Endothelial cell of umbilical vein (primary cell): Measurements from ENCODE around the gene CCDC88B. TPM values are rescaled to one million over a fixed set of nuclear protein-coding genes. Genes with fewer than 3 reads are reported as not detected.

ENCODE experiments used
- BruUV-seq: library from RNA; stranded (reverse); fragments of 400-500 nt; replicated peaks from 2 replicates; lab custom pipeline; 2021; lab: Mats Ljungman, UMichigan
- CTCF ChIA-PET: fragments of 300-600, 350-600 bp; sonication (Branson Sonifier 250); formaldehyde crosslinking; loops from one replicate; lab custom pipeline; 2021; ENCODE audit warnings: antibody characterized with exemption, inconsistent platforms; lab: Charles Lee
- POLR2A ChIA-PET: fragments of 300-600, 350-600 bp; sonication (Branson Sonifier 250); formaldehyde crosslinking; loops from one replicate; lab custom pipeline; 2021; ENCODE audit warnings: antibody characterized with exemption, inconsistent platforms; lab: Charles Lee
- DNase-seq: peaks from one replicate; pipeline ENCODE4 v3.0.0-alpha.2; 2011; ENCODE audit warnings: low read depth, low spot score
- FAIRE-seq: peaks from 2 replicates; lab custom pipeline; 2011; peaks lifted over from hg19 to GRCh38; lab: Jason Lieb, UNC
- H2AFZ ChIP-seq: 2 replicates; pipeline ENCODE4 v1.6.0; 2012; ENCODE audit warnings: low read depth, low read length, control low read depth, inconsistent platforms
- H3K27ac ChIP-seq: 2 replicates; pipeline ENCODE4 v1.5.1; 2011; ENCODE audit warnings: low read depth, mild to moderate bottlenecking, control low read depth, low read length, moderate library complexity; ENCODE audit not compliant: insufficient read depth
- H3K27me3 ChIP-seq, 2 experiments: 2 replicates each; pipeline versions ENCODE4 v1.6.0 to v1.6.1; 2011; ENCODE audit warnings: low read length in 2 of 2, mixed read lengths in 1 of 2; ENCODE audit not compliant: control insufficient read depth in 2 of 2, insufficient read depth in 2 of 2
- H3K36me3 ChIP-seq, 2 experiments: 2 replicates in 1 of 2; 3 replicates in 1 of 2; pipeline ENCODE4 v1.5.1; 2011; ENCODE audit warnings: low read length in 2 of 2, mild to moderate bottlenecking in 1 of 2, moderate library complexity in 1 of 2; ENCODE audit not compliant: control insufficient read depth in 2 of 2, insufficient read depth in 2 of 2; ENCODE audit errors: extremely low read depth in 1 of 2
- H3K4me1 ChIP-seq: 3 replicates; pipeline ENCODE4 v1.5.1; 2011; ENCODE audit warnings: mild to moderate bottlenecking, low read length; ENCODE audit not compliant: control insufficient read depth, insufficient read depth; ENCODE audit errors: extremely low read depth
- H3K4me2 ChIP-seq: 2 replicates; pipeline ENCODE4 v1.6.1; 2011; ENCODE audit warnings: low read length, control low read depth, mixed read lengths; ENCODE audit not compliant: insufficient read depth
- H3K4me3 ChIP-seq, 3 experiments: fragments of 200-600 bp in 1 of 3; sonication (generic), shearing (Covaris generic) in 1 of 3; replicated peaks in 1 of 3; 2 replicates each; pipeline ENCODE4 v1.5.1; 2011 to 2016; ENCODE audit warnings: control low read depth in 3 of 3, low read length in 3 of 3, mild to moderate bottlenecking in 2 of 3, inconsistent platforms in 1 of 3, low read depth in 1 of 3, moderate library complexity in 1 of 3; ENCODE audit not compliant: insufficient read depth in 1 of 3
- H3K79me2 ChIP-seq: 2 replicates; pipeline ENCODE4 v1.6.0; 2012; ENCODE audit warnings: low read length, inconsistent platforms; ENCODE audit not compliant: control insufficient read depth, insufficient read depth
- H3K9ac ChIP-seq: replicated peaks from 2 replicates; pipeline ENCODE3; 2011; ENCODE audit warnings: low read length, control low read depth; ENCODE audit not compliant: insufficient read depth; ENCODE audit errors: extremely low read depth
- H3K9me1 ChIP-seq: replicated peaks from 3 replicates; pipeline ENCODE4 v1.6.0; 2011; ENCODE audit warnings: mild to moderate bottlenecking, low read length; ENCODE audit not compliant: control insufficient read depth, insufficient read depth; ENCODE audit errors: extremely low read depth
- H3K9me3 ChIP-seq: replicated peaks from 2 replicates; pipeline ENCODE4 v1.5.1; 2012; ENCODE audit warnings: low read length, inconsistent platforms; ENCODE audit not compliant: control insufficient read depth, insufficient read depth
- H4K20me1 ChIP-seq: replicated peaks from 2 replicates; pipeline ENCODE3; 2011; ENCODE audit warnings: mild to moderate bottlenecking, low read length; ENCODE audit not compliant: control insufficient read depth, insufficient read depth; ENCODE audit errors: extremely low read depth
- FOS ChIP-seq: IDR thresholded peaks from 2 replicates; pipeline ENCODE4 v1.6.1; 2011; ENCODE audit warnings: mild to moderate bottlenecking, low read length, moderate library complexity, borderline replicate concordance; ENCODE audit not compliant: insufficient read depth
- JUN ChIP-seq: IDR thresholded peaks from 2 replicates; pipeline ENCODE4 v1.6.1; 2011; ENCODE audit warnings: borderline replicate concordance, low read depth; ENCODE audit not compliant: insufficient read length, insufficient read depth
- MYC ChIP-seq: IDR thresholded peaks from one replicate; pipeline ENCODE4 v1.6.1; 2011; ENCODE audit warnings: mild to moderate bottlenecking, low read depth, low read length
- POLR2AphosphoS5 ChIP-seq: IDR thresholded peaks from 2 replicates; pipeline ENCODE4 v1.6.1; 2012; ENCODE audit warnings: low read depth, mild to moderate bottlenecking, control low read depth, low read length, moderate library complexity; ENCODE audit not compliant: insufficient read depth
- dilution Hi-C: fragments of 300-500 bp; cut with MboI; formaldehyde crosslinking; loops from one replicate; pipeline ENCODE4 v1.15.0; 2019; ENCODE audit warnings: low sequenced_read_pairs; ENCODE audit not compliant: extremely low pct_ligation_motif_present
- intact Hi-C: fragments of 100-400 bp; cut with micrococcal nuclease; formaldehyde crosslinking; loops from one replicate; pipeline ENCODE4 v1.10.0; 2022
- polyA plus RNA-seq, 4 experiments: library from polyadenylated mRNA; depleted of rRNA in 3 of 4; stranded (reverse) in 3 of 4; unstranded in 1 of 4; fragments of >200 nt; gene quantifications; 2 replicates each; pipeline versions ENCODE4 v1.2.1 to v1.2.3, GENCODE V29; 2011 to 2012; ENCODE audit warnings: missing spikeins in 1 of 4
- total RNA-seq: library from RNA; stranded (reverse); gene quantifications from 2 replicates; pipeline ENCODE4 v1.2.3, GENCODE V29; 2021
- TF ChIP-seq, protein P1 (sequence below), 2 donors: IDR thresholded peaks; 1 replicate in 1 of 2; 2 replicates in 1 of 2; pipeline ENCODE4 v1.5.1; 2011; ENCODE audit warnings: low read length in 2 of 2, mild to moderate bottlenecking in 2 of 2, moderate library complexity in 2 of 2, control low read depth in 1 of 2, inconsistent platforms in 1 of 2, low read depth in 1 of 2; ENCODE audit not compliant: insufficient read depth in 1 of 2; ENCODE audit errors: extremely low read depth in 1 of 2
- TF ChIP-seq, protein P2 (sequence below): IDR thresholded peaks from 2 replicates; pipeline ENCODE4 v1.6.1; 2011; ENCODE audit not compliant: insufficient read depth, insufficient read length

The CCDC88B gene
- total and polyA plus RNA-seq, 2 donors (not counting 3 experiments of a cell fraction or from before 2014, with no cell fraction given) = 1.8 to 2.7 TPM

DNA sequence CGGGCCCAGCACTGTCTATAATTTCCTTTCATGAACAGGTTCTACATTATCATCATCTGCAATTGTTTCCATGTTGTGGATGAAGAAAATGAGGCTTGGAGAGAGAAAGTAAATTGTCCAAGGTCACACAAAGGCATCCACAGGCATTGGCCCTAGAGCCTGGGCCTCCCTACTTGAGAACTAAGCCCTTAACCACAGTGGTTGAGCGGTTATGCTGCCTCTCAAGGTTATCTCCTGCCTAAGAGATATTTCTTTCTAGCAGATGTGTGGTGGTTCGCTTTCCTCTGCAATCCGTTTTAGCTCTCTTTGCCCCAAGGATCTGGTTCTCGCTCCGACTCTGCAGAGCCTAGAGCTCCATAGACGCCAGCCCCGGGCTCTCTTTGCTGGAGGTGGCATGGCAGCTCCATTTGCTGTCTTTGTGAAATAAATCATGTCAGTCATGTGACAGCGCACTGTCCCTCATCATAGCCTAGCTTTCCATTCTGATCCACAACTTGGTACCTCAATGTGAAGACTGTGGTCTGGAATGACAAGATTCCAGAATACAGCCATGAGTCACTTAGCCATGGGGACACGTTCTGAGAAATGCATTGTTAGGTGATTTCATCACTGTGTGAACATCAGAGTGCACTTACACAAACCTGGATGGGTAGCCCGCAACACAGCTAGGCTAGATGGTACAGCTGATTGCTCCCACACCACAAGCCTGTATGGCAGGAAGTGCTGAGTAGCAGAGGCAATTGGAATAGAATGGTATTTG, 46.1 kb downstream of the CCDC88B start:
- Histone ChIP-seq H3K4me1 (no peaks in the 10 kb centered on the region), H3K27ac (no peak overlapping the region), H3K27me3 (peaks cover 2 to 10% of the 10 kb centered on the region in 2 experiments), H3K36me3 (no peaks in the 10 kb centered on the region), H3K4me3 (no peak overlapping the region), H3K79me2 (no peaks in the 10 kb centered on the region), H3K9ac (no peak overlapping the region), H2AFZ (no peak overlapping the region), H3K9me1 (no peaks in the 10 kb centered on the region), H4K20me1 (no peaks in the 10 kb centered on the region), H3K9me3 (no peaks in the 10 kb centered on the region), H3K4me2 (no peak overlapping the region)
- dilution Hi-C loops (no loop called here), intact Hi-C loops (no loop called here)
- DNase-seq (no peak), FAIRE-seq (no peak)
- ChIA-PET POLR2A (no interaction called here), CTCF (interaction anchor here (2.1 kb wide), 1 partner anchor 63 kb away, joined by 8 read pairs; no protein-coding TSS in a partner anchor)
- BruUV-seq = no TSS peak
- TF ChIP-seq FOS (no peak), MYC (no peak), JUN (no peak), POLR2AphosphoS5 (no peak)
- TF ChIP-seq, protein P1, sequence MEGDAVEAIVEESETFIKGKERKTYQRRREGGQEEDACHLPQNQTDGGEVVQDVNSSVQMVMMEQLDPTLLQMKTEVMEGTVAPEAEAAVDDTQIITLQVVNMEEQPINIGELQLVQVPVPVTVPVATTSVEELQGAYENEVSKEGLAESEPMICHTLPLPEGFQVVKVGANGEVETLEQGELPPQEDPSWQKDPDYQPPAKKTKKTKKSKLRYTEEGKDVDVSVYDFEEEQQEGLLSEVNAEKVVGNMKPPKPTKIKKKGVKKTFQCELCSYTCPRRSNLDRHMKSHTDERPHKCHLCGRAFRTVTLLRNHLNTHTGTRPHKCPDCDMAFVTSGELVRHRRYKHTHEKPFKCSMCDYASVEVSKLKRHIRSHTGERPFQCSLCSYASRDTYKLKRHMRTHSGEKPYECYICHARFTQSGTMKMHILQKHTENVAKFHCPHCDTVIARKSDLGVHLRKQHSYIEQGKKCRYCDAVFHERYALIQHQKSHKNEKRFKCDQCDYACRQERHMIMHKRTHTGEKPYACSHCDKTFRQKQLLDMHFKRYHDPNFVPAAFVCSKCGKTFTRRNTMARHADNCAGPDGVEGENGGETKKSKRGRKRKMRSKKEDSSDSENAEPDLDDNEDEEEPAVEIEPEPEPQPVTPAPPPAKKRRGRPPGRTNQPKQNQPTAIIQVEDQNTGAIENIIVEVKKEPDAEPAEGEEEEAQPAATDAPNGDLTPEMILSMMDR (IDR thresholded peaks at IDR 0.05; ENCODE audit: extremely low read depth in 1 of 2, insufficient read depth in 1 of 2, low read depth in 1 of 2, low read length in 2 of 2) = no peak
- TF ChIP-seq, protein P2, sequence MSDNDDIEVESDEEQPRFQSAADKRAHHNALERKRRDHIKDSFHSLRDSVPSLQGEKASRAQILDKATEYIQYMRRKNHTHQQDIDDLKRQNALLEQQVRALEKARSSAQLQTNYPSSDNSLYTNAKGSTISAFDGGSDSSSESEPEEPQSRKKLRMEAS = no peak
